Measurements from ENCODE around the gene CLEC2D. TPM values are rescaled to one million over a fixed set of nuclear protein-coding genes. Genes with fewer than 3 reads are reported as not detected.

Gene CLEC2D
- total RNA-seq, 1 experiment from 2014 or later = 1.9 TPM

- no peak for TF ChIP-seq SP1 (IDR thresholded peaks at IDR 0.05; ENCODE audit: low read depth)
Observed at GRCh38 chr12:9731393-9731792, 61.9 kb downstream of the CLEC2D start (continued).

- no peak for ATAC-seq
- Histone ChIP-seq H3K9ac (ENCODE audit: low read length) (no peak overlapping the region), H3K27me3 (ENCODE audit: insufficient read depth, low read length) (peaks cover 45% of the 10 kb centered on the region), H4K20me1 (ENCODE audit: insufficient read depth) (no peaks in the 10 kb centered on the region), H3K4me2 (ENCODE audit: low read length) (no peak overlapping the region), H3K27ac (ENCODE audit: low read depth, low read length) (no peak overlapping the region), H3K9me2 (ENCODE audit: insufficient read depth) (no peaks in the 10 kb centered on the region), H3K4me3 (replicated peaks in 1 of 2; ENCODE audit: low read depth in 1 of 2, low read length in 2 of 2) (no peak overlapping the region), H3K36me3 (ENCODE audit: control insufficient read depth in 1 of 2, insufficient read depth in 2 of 2, low read length in 2 of 2) (no peaks in the 10 kb centered on the region), H3K9me3 (ENCODE audit: control insufficient read depth in 1 of 2, insufficient read depth in 1 of 2, low read depth in 1 of 2, low read length in 2 of 2) (no peaks in the 10 kb centered on the region), H2AFZ (ENCODE audit: low read depth, low read length, poor library complexity, severe bottlenecking) (no peak overlapping the region), H3K4me1 (ENCODE audit: control insufficient read depth in 1 of 2, insufficient read depth in 2 of 2, low read length in 2 of 2) (no peaks in the 10 kb centered on the region), H3K79me2 (ENCODE audit: insufficient read depth, low read length) (no peaks in the 10 kb centered on the region)
- TF ChIP-seq ZBTB33 (IDR thresholded peaks at IDR 0.05; ENCODE audit: extremely low read depth, insufficient replicate concordance, low read length) (no peak), REST (IDR thresholded peaks at IDR 0.05; ENCODE audit: low read depth) (no peak), JUND (IDR thresholded peaks at IDR 0.05) (no peak), ZFX (IDR thresholded peaks at IDR 0.05) (no peak), SIN3A (IDR thresholded peaks at IDR 0.05; ENCODE audit: low read depth) (no peak), TCF7L2 (IDR thresholded peaks at IDR 0.05; ENCODE audit: borderline replicate concordance, extremely low read depth, insufficient read depth, insufficient read length) (no peak), FOSL1 (IDR thresholded peaks at IDR 0.05; ENCODE audit: low read depth) (no peak), POLR2AphosphoS5 (IDR thresholded peaks at IDR 0.05; ENCODE audit: low read depth, low read length) (no peak)
- DNase-seq (ENCODE audit: low read depth, low spot score) = no peak
- intact Hi-C loops (cut with micrococcal nuclease) = no loop called here
- CTCF ChIA-PET = interaction anchor here (3.0 kb wide), 1 partner anchor 11 kb away, joined by 20 read pairs; no protein-coding TSS in a partner anchor
- RAD21 ChIA-PET (ENCODE audit: low non-redundant PET in 1 of 2, low total read pairs in 2 of 2, uncharacterized antibody in 2 of 2, unreplicated experiment in 2 of 2) = no interaction called here
- no TSS peak for BruUV-seq (replicated peaks)
- POLR2A ChIA-PET = no interaction called here
Observed at GRCh38 chr12:9731797-9732196, 62.3 kb downstream of the CLEC2D start.
